Measurements from ENCODE around the gene FGGY. TPM values are rescaled to one million over a fixed set of nuclear protein-coding genes. Genes with fewer than 3 reads are reported as not detected.

Gene FGGY
- total and polyA plus RNA-seq, 2 donors (not counting 3 experiments of a cell fraction or from before 2014, with no cell fraction given), result 5.6 to 6.4 TPM

- FAIRE-seq (no peak), DNase-seq (ENCODE audit: low read depth, low spot score) (no peak)
- POLR2A ChIA-PET, result no interaction called here
- H3K4me3 ChIP-seq (replicated peaks in 1 of 3; ENCODE audit: insufficient read depth in 1 of 3, low read depth in 1 of 3, low read length in 3 of 3), result no peak overlapping the region
- H3K4me2 ChIP-seq (ENCODE audit: insufficient read depth, low read length), result no peak overlapping the region
- CTCF ChIA-PET, result no interaction called here
- no peaks in the 10 kb centered on the region for H3K9me1 ChIP-seq (replicated peaks; ENCODE audit: control insufficient read depth, extremely low read depth, insufficient read depth, low read length)
- dilution Hi-C loops (cut with MboI; ENCODE audit: extremely low pct_ligation_motif_present, low sequenced_read_pairs) (no loop called here), intact Hi-C loops (cut with micrococcal nuclease) (no loop called here)
- H3K4me1 ChIP-seq (ENCODE audit: control insufficient read depth, extremely low read depth, insufficient read depth, low read length), result no peaks in the 10 kb centered on the region
- no peaks in the 10 kb centered on the region for H4K20me1 ChIP-seq (replicated peaks; ENCODE audit: control insufficient read depth, extremely low read depth, insufficient read depth, low read length)
- H3K9me3 ChIP-seq (replicated peaks; ENCODE audit: control insufficient read depth, insufficient read depth, low read length), result no peaks in the 10 kb centered on the region
- H3K27ac ChIP-seq (ENCODE audit: insufficient read depth, low read depth, low read length), result no peak overlapping the region
- H3K27me3 ChIP-seq (ENCODE audit: control insufficient read depth in 2 of 2, insufficient read depth in 2 of 2, low read length in 2 of 2), result no peaks in the 10 kb centered on the region
- TF ChIP-seq CTCF (IDR thresholded peaks at IDR 0.05; ENCODE audit: extremely low read depth in 1 of 2, insufficient read depth in 1 of 2, low read depth in 1 of 2, low read length in 2 of 2) (no peak), GATA2 (IDR thresholded peaks at IDR 0.05; ENCODE audit: insufficient read depth, insufficient read length, low read depth, low read length) (no peak), EZH2 (IDR thresholded peaks at IDR 0.05; ENCODE audit: borderline replicate concordance, low read depth, low read length, severe bottlenecking) (no peak), JUN (IDR thresholded peaks at IDR 0.05; ENCODE audit: borderline replicate concordance, insufficient read depth, insufficient read length, low read depth) (no peak), POLR2A (IDR thresholded peaks at IDR 0.05; ENCODE audit: low read depth, low read length) (no peak), FOS (IDR thresholded peaks at IDR 0.05; ENCODE audit: borderline replicate concordance, insufficient read depth, low read length) (no peak), MAX (IDR thresholded peaks at IDR 0.05; ENCODE audit: insufficient read depth, insufficient read length) (no peak), MYC (IDR thresholded peaks at IDR 0.05; ENCODE audit: low read depth, low read length) (no peak), POLR2AphosphoS5 (IDR thresholded peaks at IDR 0.05; ENCODE audit: insufficient read depth, low read depth, low read length) (no peak)
- no peak overlapping the region for H3K9ac ChIP-seq (replicated peaks; ENCODE audit: extremely low read depth, insufficient read depth, low read length)
- no TSS peak for BruUV-seq (replicated peaks)
- H3K36me3 ChIP-seq (ENCODE audit: control insufficient read depth in 2 of 2, extremely low read depth in 1 of 2, insufficient read depth in 2 of 2, low read length in 2 of 2), result no peaks in the 10 kb centered on the region
- H3K79me2 ChIP-seq (ENCODE audit: control insufficient read depth, insufficient read depth, low read length), result no peaks in the 10 kb centered on the region
- H2AFZ ChIP-seq (ENCODE audit: low read depth, low read length), result no peak overlapping the region
Measured at GRCh38 chr1:59383963-59384362, 87.1 kb downstream of the FGGY start.

All from endothelial cell of umbilical vein (primary cell).